ENCODE data around the gene NUP188. TPM values are rescaled to one million over a fixed set of nuclear protein-coding genes. Genes with fewer than 3 reads are reported as not detected.

Gene NUP188
- total RNA-seq, 6 experiments from 2014 or later, result 42.1 to 58.2 (median 54.2) TPM

DNA sequence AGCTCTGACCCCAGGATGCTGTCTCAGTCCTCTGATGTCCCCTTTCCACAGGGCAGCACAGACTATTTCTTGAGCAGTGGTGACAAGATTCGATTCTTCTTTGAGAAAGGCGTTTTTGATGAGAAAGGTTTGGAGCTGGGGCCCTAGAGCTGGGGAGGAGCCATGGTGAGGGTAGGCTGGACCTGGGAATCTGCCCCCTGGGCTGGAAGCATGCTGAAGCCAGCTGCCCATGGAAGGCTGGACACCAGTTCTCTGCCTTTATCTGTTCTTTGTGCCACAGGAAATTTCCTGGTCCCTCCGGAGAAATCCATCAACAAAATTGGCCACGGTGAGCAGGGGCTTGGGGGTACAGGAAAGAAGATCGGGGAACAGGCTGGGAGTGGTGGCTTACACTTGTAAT, 13.8 kb upstream of the NUP188 start:
- no peak overlapping the region for H3K27ac Mint-ChIP-seq
- no peaks in the 10 kb centered on the region for H3K9me3 Mint-ChIP-seq
- TF ChIP-seq CTCF (IDR thresholded peaks at IDR 0.05), result no peak
- no peaks in the 10 kb centered on the region for H3K4me1 Mint-ChIP-seq (ENCODE audit: low read depth)
- H3K4me3 Mint-ChIP-seq, result no peak overlapping the region
- peaks cover under 1% of the 10 kb centered on the region; the same call in 1 of the 2 replicates for H3K27me3 Mint-ChIP-seq (ENCODE audit: insufficient read depth)
- DNase-seq, result no peak
- no peaks in the 10 kb centered on the region for H3K36me3 Mint-ChIP-seq (ENCODE audit: low read depth)

DNA sequence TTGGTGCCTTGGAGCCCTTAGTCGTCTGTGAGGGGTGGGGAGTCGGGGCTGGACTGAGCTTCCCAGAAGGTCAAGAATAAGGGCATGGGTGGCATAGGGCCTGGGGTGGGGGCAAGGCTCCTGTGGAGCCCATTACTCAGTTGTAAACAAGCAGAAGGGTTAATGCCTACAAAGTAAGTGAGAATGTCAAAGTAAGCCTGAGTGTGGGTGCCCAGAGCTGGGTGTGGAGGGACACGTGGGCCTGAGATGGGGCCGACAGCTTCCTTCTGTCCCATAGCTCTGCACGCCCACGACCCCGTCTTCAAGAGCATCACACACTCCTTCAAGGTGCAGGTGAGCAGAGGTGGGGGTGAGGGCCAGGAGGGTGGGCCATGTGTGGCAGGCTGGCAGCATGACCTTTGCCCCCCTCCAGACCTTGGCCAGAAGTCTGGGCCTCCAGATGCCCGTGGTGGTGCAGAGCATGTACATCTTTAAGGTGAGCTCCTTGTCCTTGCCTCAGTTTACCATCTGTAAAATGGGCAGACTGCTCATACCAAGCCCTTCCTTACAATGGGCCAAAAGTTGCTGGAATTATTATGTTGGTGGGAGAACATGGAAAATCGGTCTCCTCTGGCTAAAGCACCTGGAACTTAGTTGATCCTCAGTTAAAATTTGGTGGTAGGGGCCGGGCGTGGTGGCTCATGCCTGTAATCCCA, 11.2 kb upstream of the NUP188 start:
- Mint-ChIP-seq H3K36me3 (ENCODE audit: low read depth) (no peaks in the 10 kb centered on the region), H3K27me3 (ENCODE audit: insufficient read depth) (peaks cover 3% of the 10 kb centered on the region; the same call in 1 of the 2 replicates), H3K4me1 (ENCODE audit: low read depth) (no peaks in the 10 kb centered on the region), H3K4me3 (no peak overlapping the region), H3K27ac (no peak overlapping the region), H3K9me3 (no peaks in the 10 kb centered on the region)
- DNase-seq, result no peak
- TF ChIP-seq CTCF (IDR thresholded peaks at IDR 0.05), result no peak

DNA sequence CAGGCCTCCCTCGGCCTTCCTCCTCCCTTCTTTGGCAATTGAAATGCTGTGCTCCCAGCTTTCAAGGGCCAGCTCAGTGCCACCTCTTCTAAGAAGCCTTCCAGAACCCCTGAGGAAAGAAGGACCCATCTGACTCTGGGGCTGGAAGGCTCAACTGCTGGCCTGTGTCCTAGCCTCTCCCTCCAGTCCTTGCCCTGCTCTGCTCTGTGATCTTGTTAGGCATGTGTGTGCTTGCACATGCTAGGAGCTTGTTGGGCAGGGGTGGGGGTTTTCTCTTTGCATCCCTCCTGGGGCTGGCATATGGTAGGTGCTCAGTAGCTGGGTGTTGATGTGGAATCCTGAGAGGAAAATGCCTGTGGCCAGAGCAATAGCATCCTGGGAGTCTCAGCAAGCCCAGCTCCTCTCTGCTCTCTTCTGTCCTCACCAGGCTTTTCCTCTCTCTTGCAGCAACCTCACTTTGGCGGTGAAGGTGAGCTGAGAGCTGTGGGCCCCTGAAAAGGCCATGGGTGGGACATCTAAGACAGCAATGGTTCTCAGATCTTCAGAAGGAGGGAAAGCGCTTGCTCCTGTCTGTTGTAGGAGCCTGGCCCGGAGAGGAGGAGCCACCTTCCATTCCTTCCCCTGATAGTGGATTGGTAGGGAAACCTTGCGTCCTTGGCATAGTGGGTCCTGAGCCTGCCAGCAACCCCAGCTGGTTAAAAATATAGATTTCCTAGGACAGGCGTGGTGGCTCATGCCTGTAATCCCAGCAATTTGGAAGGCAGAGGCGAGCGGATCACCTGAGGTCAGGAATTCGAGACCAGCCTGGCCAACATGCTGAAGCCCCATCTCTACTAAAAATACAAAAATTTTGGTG, 10.0 kb upstream of the NUP188 start:
- Mint-ChIP-seq H3K27me3 (ENCODE audit: insufficient read depth) (peaks cover 3% of the 10 kb centered on the region), H3K9me3 (no peaks in the 10 kb centered on the region), H3K4me3 (no peak overlapping the region), H3K36me3 (ENCODE audit: low read depth) (no peaks in the 10 kb centered on the region), H3K27ac (no peak overlapping the region), H3K4me1 (ENCODE audit: low read depth) (no peaks in the 10 kb centered on the region)
- DNase-seq, result no peak
- TF ChIP-seq CTCF (IDR thresholded peaks at IDR 0.05), result no peak

DNA sequence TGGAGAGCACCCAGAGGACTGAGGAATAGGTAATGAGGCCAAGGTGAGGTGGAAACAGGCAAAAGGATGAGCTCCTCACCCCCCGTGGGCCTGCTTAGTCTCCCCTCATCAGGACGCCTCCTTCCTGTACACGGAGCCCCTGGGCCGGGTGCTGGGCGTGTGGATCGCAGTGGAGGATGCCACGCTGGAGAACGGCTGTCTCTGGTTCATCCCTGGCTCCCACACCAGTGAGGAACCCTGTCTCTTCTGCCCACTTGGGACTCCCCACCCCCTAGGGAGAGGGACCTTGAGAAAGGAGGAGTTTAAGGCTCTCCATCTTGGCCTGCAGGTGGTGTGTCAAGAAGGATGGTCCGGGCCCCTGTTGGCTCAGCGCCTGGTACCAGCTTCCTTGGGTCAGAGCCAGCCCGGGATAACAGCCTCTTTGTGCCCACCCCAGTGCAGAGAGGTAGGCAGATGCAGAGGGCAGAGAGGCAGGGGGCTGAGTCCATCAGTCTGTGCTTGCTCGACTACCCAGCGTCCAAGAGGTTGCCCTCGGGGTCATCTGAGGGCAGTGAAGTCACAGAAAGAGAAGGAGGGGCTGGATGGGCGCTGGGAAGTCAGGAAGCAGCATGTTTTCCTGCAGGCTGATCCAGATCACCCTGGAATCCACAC, 7.1 kb upstream of the NUP188 start:
- peaks cover under 1% of the 10 kb centered on the region; the same call in 1 of the 2 replicates for H3K36me3 Mint-ChIP-seq (ENCODE audit: low read depth)
- no peak overlapping the region for H3K4me3 Mint-ChIP-seq
- no peak overlapping the region for H3K27ac Mint-ChIP-seq
- peaks cover 3% of the 10 kb centered on the region for H3K27me3 Mint-ChIP-seq (ENCODE audit: insufficient read depth)
- H3K4me1 Mint-ChIP-seq (ENCODE audit: low read depth), result no peaks in the 10 kb centered on the region
- no peak for DNase-seq
- H3K9me3 Mint-ChIP-seq, result no peaks in the 10 kb centered on the region
- TF ChIP-seq CTCF (IDR thresholded peaks at IDR 0.05), result no peak

DNA sequence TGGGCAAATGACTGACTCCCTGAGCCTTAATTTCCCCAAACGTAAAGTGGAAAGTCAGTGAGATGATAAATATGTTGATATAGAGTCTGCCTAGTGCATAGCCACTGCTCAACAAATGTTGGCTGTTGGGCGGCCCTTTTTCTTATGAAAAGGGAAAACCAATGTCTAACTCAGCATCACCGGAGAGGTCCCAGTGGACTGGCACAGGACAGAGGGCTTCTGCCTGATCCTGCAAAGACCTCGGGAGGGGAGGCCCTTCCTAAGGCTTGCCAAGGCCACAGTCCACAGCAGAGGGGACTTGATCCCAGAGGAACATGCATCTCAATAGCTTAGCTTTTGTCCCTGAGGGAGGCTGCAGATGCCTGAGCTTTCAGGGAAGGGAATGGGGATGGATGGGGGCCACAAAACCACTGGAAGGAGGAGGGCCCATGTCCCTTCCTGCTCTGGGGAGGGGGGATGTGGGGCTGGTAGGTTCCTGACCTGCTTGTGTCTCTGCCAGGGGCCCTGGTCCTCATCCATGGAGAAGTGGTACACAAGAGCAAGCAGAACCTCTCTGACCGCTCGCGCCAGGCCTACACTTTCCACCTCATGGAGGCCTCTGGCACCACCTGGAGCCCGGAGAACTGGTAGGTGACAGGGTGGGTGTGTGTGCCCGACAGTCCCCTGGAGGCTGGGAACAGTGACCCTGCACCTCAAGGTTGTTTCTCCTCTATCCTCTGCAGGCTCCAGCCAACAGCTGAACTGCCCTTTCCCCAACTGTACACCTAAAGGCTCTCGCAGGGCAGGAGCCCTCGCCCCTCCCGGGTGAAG, 6.3 kb upstream of the NUP188 start:
- DNase-seq, result no peak
- peaks cover 7% of the 10 kb centered on the region for H3K4me1 Mint-ChIP-seq (ENCODE audit: low read depth)
- no peak for TF ChIP-seq CTCF (IDR thresholded peaks at IDR 0.05)
- peaks cover 8% of the 10 kb centered on the region for H3K36me3 Mint-ChIP-seq (ENCODE audit: low read depth)
- no peak overlapping the region for H3K27ac Mint-ChIP-seq
- peaks cover 4% of the 10 kb centered on the region for H3K27me3 Mint-ChIP-seq (ENCODE audit: insufficient read depth)
- no peaks in the 10 kb centered on the region for H3K9me3 Mint-ChIP-seq
- H3K4me3 Mint-ChIP-seq, result no peak overlapping the region
